ENCODE data around the gene PHYHD1. TPM values are rescaled to one million over a fixed set of nuclear protein-coding genes. Genes with fewer than 3 reads are reported as not detected.

PHYHD1 gene
- polyA plus RNA-seq, 1 of the 3 experiments (the other 2 are of a cell fraction): not detected

DNA sequence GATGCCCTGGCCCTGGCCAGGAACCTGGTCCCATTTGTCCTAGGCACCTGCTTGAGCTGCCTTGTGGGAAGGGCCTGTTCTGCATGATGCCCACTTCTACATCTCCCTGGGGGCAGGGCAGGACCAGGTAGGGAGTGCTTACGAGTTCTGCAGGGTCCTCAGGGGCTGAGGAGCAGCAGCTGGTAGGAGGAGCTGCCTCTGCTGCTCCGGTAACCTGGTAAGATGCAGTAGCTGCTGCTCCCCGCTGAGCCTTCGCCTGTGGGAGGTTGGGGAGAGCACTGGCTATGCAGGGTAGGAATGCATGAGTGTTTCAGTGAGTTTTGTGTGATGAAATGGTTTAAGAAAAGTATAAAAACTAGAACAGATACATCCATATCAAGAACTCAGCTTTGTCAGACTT, 25.2 kb upstream of the PHYHD1 start:
- Histone ChIP-seq H3K4me1 (ENCODE audit: control insufficient read depth in 1 of 2, insufficient read depth in 2 of 2, low read depth in 1 of 2, low read length in 1 of 2) (peaks cover 2 to 15% of the 10 kb centered on the region in 2 experiments; a peak in 3 of 4 replicates), H3K4me3 (ENCODE audit: low read depth in 2 of 2, low read length in 1 of 2) (no peak overlapping the region), H3F3A (replicated peaks; ENCODE audit: insufficient read depth) (peaks cover 6% of the 10 kb centered on the region), H3K9me3 (no peaks in the 10 kb centered on the region), H3K27ac (ENCODE audit: low read depth in 2 of 2, low read length in 1 of 2) (no peak overlapping the region), H3K9ac (no peak overlapping the region), H3K4me2 (no peak overlapping the region), H3K36me3 (replicated peaks in 1 of 2; ENCODE audit: control insufficient read depth in 1 of 2, insufficient read depth in 2 of 2, low read length in 1 of 2) (peaks cover 4 to 35% of the 10 kb centered on the region in 2 experiments), H3K9me2 (no peaks in the 10 kb centered on the region), H3K79me2 (ENCODE audit: insufficient read depth) (peaks cover 93% of the 10 kb centered on the region), H3K27me3 (ENCODE audit: insufficient read depth) (no peaks in the 10 kb centered on the region), H2AFZ (ENCODE audit: low read depth) (no peak overlapping the region), H4K20me1 (ENCODE audit: insufficient read depth) (no peaks in the 10 kb centered on the region)
- TF ChIP-seq EZH2phosphoT487 (IDR thresholded peaks at IDR 0.05; ENCODE audit: borderline replicate concordance, low read depth): no peak
- TF ChIP-seq RCOR1 (IDR thresholded peaks at IDR 0.05; ENCODE audit: low read length): no peak
- no peak for TF ChIP-seq JUND (IDR thresholded peaks at IDR 0.05)
- no peak for TF ChIP-seq TCF12 (IDR thresholded peaks at IDR 0.05)
- no peak for TF ChIP-seq GATA2 (CRISPR knock-in tag; IDR thresholded peaks at IDR 0.05)
- no peak for TF ChIP-seq FOXM1 (IDR thresholded peaks at IDR 0.05; ENCODE audit: low read depth)
- TF ChIP-seq MEF2A (IDR thresholded peaks at IDR 0.05; ENCODE audit: borderline replicate concordance, low read depth): no peak
- TF ChIP-seq, protein P1, sequence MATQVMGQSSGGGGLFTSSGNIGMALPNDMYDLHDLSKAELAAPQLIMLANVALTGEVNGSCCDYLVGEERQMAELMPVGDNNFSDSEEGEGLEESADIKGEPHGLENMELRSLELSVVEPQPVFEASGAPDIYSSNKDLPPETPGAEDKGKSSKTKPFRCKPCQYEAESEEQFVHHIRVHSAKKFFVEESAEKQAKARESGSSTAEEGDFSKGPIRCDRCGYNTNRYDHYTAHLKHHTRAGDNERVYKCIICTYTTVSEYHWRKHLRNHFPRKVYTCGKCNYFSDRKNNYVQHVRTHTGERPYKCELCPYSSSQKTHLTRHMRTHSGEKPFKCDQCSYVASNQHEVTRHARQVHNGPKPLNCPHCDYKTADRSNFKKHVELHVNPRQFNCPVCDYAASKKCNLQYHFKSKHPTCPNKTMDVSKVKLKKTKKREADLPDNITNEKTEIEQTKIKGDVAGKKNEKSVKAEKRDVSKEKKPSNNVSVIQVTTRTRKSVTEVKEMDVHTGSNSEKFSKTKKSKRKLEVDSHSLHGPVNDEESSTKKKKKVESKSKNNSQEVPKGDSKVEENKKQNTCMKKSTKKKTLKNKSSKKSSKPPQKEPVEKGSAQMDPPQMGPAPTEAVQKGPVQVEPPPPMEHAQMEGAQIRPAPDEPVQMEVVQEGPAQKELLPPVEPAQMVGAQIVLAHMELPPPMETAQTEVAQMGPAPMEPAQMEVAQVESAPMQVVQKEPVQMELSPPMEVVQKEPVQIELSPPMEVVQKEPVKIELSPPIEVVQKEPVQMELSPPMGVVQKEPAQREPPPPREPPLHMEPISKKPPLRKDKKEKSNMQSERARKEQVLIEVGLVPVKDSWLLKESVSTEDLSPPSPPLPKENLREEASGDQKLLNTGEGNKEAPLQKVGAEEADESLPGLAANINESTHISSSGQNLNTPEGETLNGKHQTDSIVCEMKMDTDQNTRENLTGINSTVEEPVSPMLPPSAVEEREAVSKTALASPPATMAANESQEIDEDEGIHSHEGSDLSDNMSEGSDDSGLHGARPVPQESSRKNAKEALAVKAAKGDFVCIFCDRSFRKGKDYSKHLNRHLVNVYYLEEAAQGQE (IDR thresholded peaks at IDR 0.05; ENCODE audit: low read depth, low read length): no peak
- TF ChIP-seq RAD21 (IDR thresholded peaks at IDR 0.05; ENCODE audit: low read length): no peak
- TF ChIP-seq RFX5 (IDR thresholded peaks at IDR 0.05; ENCODE audit: low read length): no peak
- TF ChIP-seq RXRA (IDR thresholded peaks at IDR 0.05; ENCODE audit: borderline replicate concordance, low read depth): no peak
- no peak for TF ChIP-seq FOSL2 (IDR thresholded peaks at IDR 0.05; ENCODE audit: borderline replicate concordance, low read depth)
- no peak for TF ChIP-seq TEAD4 (IDR thresholded peaks at IDR 0.05; ENCODE audit: borderline replicate concordance, insufficient read depth)
- no peak for TF ChIP-seq FOXJ3 (CRISPR knock-in tag; IDR thresholded peaks at IDR 0.05)
- TF ChIP-seq GABPA (IDR thresholded peaks at IDR 0.05; ENCODE audit: low read depth): no peak
- no peak for TF ChIP-seq SIN3A (IDR thresholded peaks at IDR 0.05; ENCODE audit: borderline replicate concordance, low read depth, low read length)
- TF ChIP-seq ELF1 (IDR thresholded peaks at IDR 0.05): no peak
- TF ChIP-seq, protein P2, sequence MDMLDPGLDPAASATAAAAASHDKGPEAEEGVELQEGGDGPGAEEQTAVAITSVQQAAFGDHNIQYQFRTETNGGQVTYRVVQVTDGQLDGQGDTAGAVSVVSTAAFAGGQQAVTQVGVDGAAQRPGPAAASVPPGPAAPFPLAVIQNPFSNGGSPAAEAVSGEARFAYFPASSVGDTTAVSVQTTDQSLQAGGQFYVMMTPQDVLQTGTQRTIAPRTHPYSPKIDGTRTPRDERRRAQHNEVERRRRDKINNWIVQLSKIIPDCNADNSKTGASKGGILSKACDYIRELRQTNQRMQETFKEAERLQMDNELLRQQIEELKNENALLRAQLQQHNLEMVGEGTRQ (IDR thresholded peaks at IDR 0.05; ENCODE audit: borderline replicate concordance, low read depth, low read length): no peak
- no peak for TF ChIP-seq MXI1 (IDR thresholded peaks at IDR 0.05; ENCODE audit: low read depth, low read length)
- no peak for TF ChIP-seq EP300 (IDR thresholded peaks at IDR 0.05; ENCODE audit: borderline replicate concordance in 1 of 2, low read depth in 1 of 2, low read length in 1 of 2)
- no peak for DNase-seq
- ChIA-PET CTCF (no interaction called here), POLR2A (no interaction called here)
- WGBS (ENCODE audit: low lambda C conversion rate): 97% methylated on average over 4 of the region's 4 CpGs

Data from SK-N-SH (cell line).